ENCODE results near the gene NTN1. TPM values are rescaled to one million over a fixed set of nuclear protein-coding genes. Genes with fewer than 3 reads are reported as not detected.

The NTN1 gene
- total RNA-seq, 4 donors from 2014 or later: 3.6 to 20.6 (median 7.2) TPM

GRCh38 chr17:9054126-9054975 is 33.0 kb downstream of the NTN1 start:
- H3K27ac ChIP-seq: no peak overlapping the region
- no peaks in the 10 kb centered on the region for H3K4me1 ChIP-seq
- no peak overlapping the region for H3K4me3 ChIP-seq
- intact Hi-C loops (cut with DNase I; ENCODE audit: low total_unique reads): no loop called here
- in situ Hi-C loops (cut with MboI; ENCODE audit: low pct_ligation_motif_present in 1 of 4, low pct_unique_long_range_greater_than_20kb in 1 of 4, low sequenced_read_pairs in 3 of 4): no loop called here
- WGBS, 2 donors (ENCODE audit: low coverage in 1 of 2): 88 to 91% methylated on average over 23 to 27 of the region's 27 CpGs
- H3K36me3 ChIP-seq: no peaks in the 10 kb centered on the region
- TF ChIP-seq CTCF (IDR thresholded peaks at IDR 0.05) (no peak), POLR2A (IDR thresholded peaks at IDR 0.05) (no peak), POLR2AphosphoS5 (IDR thresholded peaks at IDR 0.05) (no peak), EP300 (IDR thresholded peaks at IDR 0.05; ENCODE audit: low read depth) (no peak)
- H3K27me3 ChIP-seq: no peaks in the 10 kb centered on the region
- H3K9me3 ChIP-seq: no peaks in the 10 kb centered on the region
- DNase-seq: no peak

- no peaks in the 10 kb centered on the region for H3K36me3 ChIP-seq
- in situ Hi-C loops (cut with MboI; ENCODE audit: low pct_ligation_motif_present in 1 of 4, low pct_unique_long_range_greater_than_20kb in 1 of 4, low sequenced_read_pairs in 3 of 4): no loop called here
- H3K9me3 ChIP-seq: no peaks in the 10 kb centered on the region
- H3K4me3 ChIP-seq: no peak overlapping the region
- H3K4me1 ChIP-seq: no peaks in the 10 kb centered on the region
- no peak overlapping the region for H3K27ac ChIP-seq
- no peak for DNase-seq
- H3K27me3 ChIP-seq: no peaks in the 10 kb centered on the region
- intact Hi-C loops (cut with DNase I; ENCODE audit: low total_unique reads): no loop called here
- TF ChIP-seq POLR2AphosphoS5 (IDR thresholded peaks at IDR 0.05): no peak
- TF ChIP-seq EP300 (IDR thresholded peaks at IDR 0.05; ENCODE audit: low read depth): no peak
- no peak for TF ChIP-seq CTCF (IDR thresholded peaks at IDR 0.05)
- no peak for TF ChIP-seq POLR2A (IDR thresholded peaks at IDR 0.05)
- 86 to 100% methylated on average over 3 to 4 of the region's 4 CpGs for WGBS, 2 donors (ENCODE audit: low coverage in 1 of 2)
These were observed 34.0 kb downstream of the NTN1 start for GRCh38 chr17:9055281-9055680.

- Histone ChIP-seq H3K4me1 (no peaks in the 10 kb centered on the region), H3K36me3 (no peaks in the 10 kb centered on the region), H3K9me3 (no peaks in the 10 kb centered on the region), H3K4me3 (no peak overlapping the region), H3K27me3 (no peaks in the 10 kb centered on the region), H3K27ac (no peak overlapping the region)
- intact Hi-C loops (cut with DNase I; ENCODE audit: low total_unique reads) (no loop called here), in situ Hi-C loops (cut with MboI; ENCODE audit: low pct_ligation_motif_present in 1 of 4, low pct_unique_long_range_greater_than_20kb in 1 of 4, low sequenced_read_pairs in 3 of 4) (no loop called here)
- no peak for TF ChIP-seq POLR2AphosphoS5 (IDR thresholded peaks at IDR 0.05)
- no peak for TF ChIP-seq CTCF (IDR thresholded peaks at IDR 0.05)
- TF ChIP-seq POLR2A (IDR thresholded peaks at IDR 0.05): no peak
- TF ChIP-seq EP300 (IDR thresholded peaks at IDR 0.05; ENCODE audit: low read depth): no peak
- peak; percentile 13 for DNase-seq
- whole genome bisulfite sequencing, 2 donors (ENCODE audit: low coverage in 1 of 2): 63% methylated on average over 12 of the region's 12 CpGs; no CpG with 5 or more reads in 1 of the 2 donors
These were observed 35.3 kb downstream of the NTN1 start for GRCh38 chr17:9056566-9056965.

- Histone ChIP-seq H3K36me3 (no peaks in the 10 kb centered on the region), H3K4me1 (no peaks in the 10 kb centered on the region), H3K27ac (no peak overlapping the region), H3K9me3 (no peaks in the 10 kb centered on the region), H3K27me3 (no peaks in the 10 kb centered on the region), H3K4me3 (no peak overlapping the region)
- intact Hi-C loops (cut with DNase I; ENCODE audit: low total_unique reads) (no loop called here), in situ Hi-C loops (cut with MboI; ENCODE audit: low pct_ligation_motif_present in 1 of 4, low pct_unique_long_range_greater_than_20kb in 1 of 4, low sequenced_read_pairs in 3 of 4) (no loop called here)
- no peak for DNase-seq
- TF ChIP-seq POLR2AphosphoS5 (IDR thresholded peaks at IDR 0.05) (no peak), CTCF (IDR thresholded peaks at IDR 0.05) (no peak), EP300 (IDR thresholded peaks at IDR 0.05; ENCODE audit: low read depth) (no peak), POLR2A (IDR thresholded peaks at IDR 0.05) (no peak)
- 50 to 54% methylated on average over 5 to 7 of the region's 7 CpGs for WGBS, 2 donors (ENCODE audit: low coverage in 1 of 2)
These were observed 36.0 kb downstream of the NTN1 start for GRCh38 chr17:9057310-9057709.
